IMR-90 (cell line): ENCODE measurements around the gene SNX25. TPM values are rescaled to one million over a fixed set of nuclear protein-coding genes. Genes with fewer than 3 reads are reported as not detected.

Experiments used
- ATAC-seq: fragments of 200-7000 bp; cut with Tn5 transposase; 2 replicates; pipeline ENCODE4 v1.9.1; 2020; ENCODE audit warnings: low read depth, mild to moderate bottlenecking, moderate library complexity
- BruUV-seq: library from RNA; stranded (reverse); fragments of 400-500 nt; replicated peaks from 2 replicates; lab custom pipeline; 2021; lab: Mats Ljungman, UMichigan
- CTCF ChIA-PET: fragments of 300-600 bp; formaldehyde crosslinking; extraction: SDS; loops from one replicate; lab custom pipeline; 2021; ENCODE audit warnings: antibody characterized with exemption; lab: Yijun Ruan, JAX
- POLR2A ChIA-PET: fragments of 300-600 bp; sonication (Branson Sonifier 250); formaldehyde crosslinking; loops from one replicate; lab custom pipeline; 2022; ENCODE audit warnings: antibody characterized with exemption; ENCODE audit not compliant: unreplicated experiment; lab: Charles Lee
- DNase-seq: peaks from one replicate; pipeline ENCODE4 v3.0.0; 2013
- H2AFZ ChIP-seq: replicated peaks from 2 replicates; pipeline ENCODE3; 2013; ENCODE audit warnings: low read length, mild to moderate bottlenecking; ENCODE audit not compliant: poor library complexity
- H2AK5ac ChIP-seq: 2 replicates; pipeline ENCODE4 v1.6.1; 2013; ENCODE audit warnings: low read depth, low read length, inconsistent platforms
- H2AK9ac ChIP-seq: replicated peaks from 2 replicates; pipeline ENCODE3; 2013; ENCODE audit warnings: mild to moderate bottlenecking, low read depth, low read length, moderate library complexity; ENCODE audit not compliant: poor library complexity
- H2BK120ac ChIP-seq: 2 replicates; pipeline ENCODE4 v1.6.1; 2013; ENCODE audit warnings: low read depth, low read length, inconsistent platforms
- H2BK15ac ChIP-seq: 3 replicates; pipeline ENCODE4 v1.6.1; 2013; ENCODE audit warnings: low read depth, low read length, inconsistent platforms
- H2BK20ac ChIP-seq: 2 replicates; pipeline ENCODE4 v1.6.1; 2013; ENCODE audit warnings: low read depth, mild to moderate bottlenecking, inconsistent platforms, low read length, moderate library complexity
- H2BK5ac ChIP-seq: 2 replicates; pipeline ENCODE4 v1.6.1; 2013; ENCODE audit warnings: mild to moderate bottlenecking, low read depth, low read length, inconsistent platforms; ENCODE audit not compliant: poor library complexity, severe bottlenecking
- H3K14ac ChIP-seq: replicated peaks from 2 replicates; pipeline ENCODE4 v1.6.1; 2013; ENCODE audit warnings: low read depth, low read length, inconsistent platforms
- H3K18ac ChIP-seq: 2 replicates; pipeline ENCODE4 v1.6.1; 2013; ENCODE audit warnings: low read depth, low read length, control low read depth
- H3K23ac ChIP-seq: 2 replicates; pipeline ENCODE4 v1.6.1; 2013; ENCODE audit warnings: low read depth, low read length, inconsistent platforms
- H3K27ac ChIP-seq: 2 replicates; pipeline ENCODE4 v1.5.1; 2013; ENCODE audit warnings: mild to moderate bottlenecking, control low read depth, low read length; ENCODE audit not compliant: insufficient read depth
- H3K27me3 ChIP-seq: 2 replicates; pipeline ENCODE4 v1.6.1; 2013; ENCODE audit warnings: low read length; ENCODE audit not compliant: control insufficient read depth, insufficient read depth
- H3K36me3 ChIP-seq: 2 replicates; pipeline ENCODE4 v1.6.1; 2013; ENCODE audit warnings: low read length, mixed read lengths; ENCODE audit not compliant: control insufficient read depth, insufficient read depth
- H3K4ac ChIP-seq: 2 replicates; pipeline ENCODE4 v1.6.1; 2013; ENCODE audit warnings: low read depth, low read length, inconsistent platforms
- H3K4me1 ChIP-seq: 2 replicates; pipeline ENCODE4 v1.6.1; 2013; ENCODE audit warnings: low read length, mixed read lengths; ENCODE audit not compliant: control insufficient read depth, insufficient read depth
- H3K4me2 ChIP-seq: 2 replicates; pipeline ENCODE4 v1.6.1; 2013; ENCODE audit warnings: low read depth, mild to moderate bottlenecking, control low read depth, low read length, moderate library complexity
- H3K4me3 ChIP-seq: 2 replicates; pipeline ENCODE4 v1.5.1; 2013; ENCODE audit warnings: low read depth, mild to moderate bottlenecking, control low read depth, low read length, moderate library complexity; ENCODE audit not compliant: insufficient read depth
- H3K56ac ChIP-seq: 2 replicates; pipeline ENCODE4 v1.6.1; 2013; ENCODE audit warnings: low read length, inconsistent platforms; ENCODE audit not compliant: insufficient read depth; ENCODE audit errors: extremely low read depth
- H3K79me1 ChIP-seq, 2 experiments: 2 replicates each; pipeline ENCODE4 v1.6.1; 2013; ENCODE audit warnings: low read length in 2 of 2, inconsistent platforms in 1 of 2, low read depth in 1 of 2
- H3K9ac ChIP-seq: 2 replicates; pipeline ENCODE4 v1.6.1; 2013; ENCODE audit warnings: low read depth, low read length, control low read depth
- H3K9me1 ChIP-seq: 2 replicates; pipeline ENCODE4 v1.6.1; 2013; ENCODE audit warnings: low read length, inconsistent platforms; ENCODE audit not compliant: insufficient read depth
- H3K9me3 ChIP-seq: 2 replicates; pipeline ENCODE4 v1.6.1; 2013; ENCODE audit warnings: low read length; ENCODE audit not compliant: control insufficient read depth, insufficient read depth
- H4K20me1 ChIP-seq: 2 replicates; pipeline ENCODE4 v1.6.1; 2013; ENCODE audit warnings: low read length, inconsistent platforms; ENCODE audit not compliant: insufficient read depth
- H4K5ac ChIP-seq: 2 replicates; pipeline ENCODE4 v1.6.1; 2013; ENCODE audit warnings: mild to moderate bottlenecking, low read depth, low read length, control low read depth
- H4K8ac ChIP-seq, 2 experiments: 2 replicates each; pipeline ENCODE4 v1.6.1; 2013; ENCODE audit warnings: low read depth in 2 of 2, low read length in 2 of 2, control low read depth in 1 of 2, inconsistent platforms in 1 of 2
- H4K91ac ChIP-seq: 2 replicates; pipeline ENCODE4 v1.6.1; 2013; ENCODE audit warnings: low read depth, low read length, inconsistent platforms; ENCODE audit not compliant: insufficient read depth
- BHLHE40 ChIP-seq: fragments of 150-350 bp; IDR thresholded peaks from 2 replicates; pipeline ENCODE4 v1.6.1; 2016; ENCODE audit warnings: mild to moderate bottlenecking, low read depth, low read length
- CHD1 ChIP-seq: IDR thresholded peaks from 2 replicates; pipeline ENCODE4 v1.6.1; 2012; ENCODE audit warnings: low read depth, low read length, improper control_type of control experiment
- MAFK ChIP-seq: IDR thresholded peaks from 2 replicates; pipeline ENCODE4 v1.6.1; 2012; ENCODE audit warnings: low read depth, low read length, improper control_type of control experiment
- MAZ ChIP-seq: IDR thresholded peaks from 2 replicates; pipeline ENCODE4 v1.6.1; 2012; ENCODE audit warnings: low read depth, mild to moderate bottlenecking, low read length, improper control_type of control experiment, moderate library complexity, borderline replicate concordance
- MXI1 ChIP-seq: IDR thresholded peaks from 2 replicates; pipeline ENCODE4 v1.6.1; 2012; ENCODE audit warnings: low read depth, mild to moderate bottlenecking, low read length, moderate library complexity, borderline replicate concordance
- POLR2A ChIP-seq: IDR thresholded peaks from 2 replicates; pipeline ENCODE4 v1.6.1; 2012; ENCODE audit warnings: mild to moderate bottlenecking, low read depth, low read length
- USF2 ChIP-seq: fragments of 150-350 bp; IDR thresholded peaks from 2 replicates; pipeline ENCODE4 v1.6.1; 2017; ENCODE audit warnings: mild to moderate bottlenecking, antibody characterized with exemption, low read length, low read depth
- WGBS, 2 experiments: methylation state at CpG; one replicate each; pipeline versions ENCODE4 v1.1.5 to v1.1.7; 2013; ENCODE audit warnings: missing lambda C conversion rate in 2 of 2; ENCODE audit not compliant: insufficient read length in 1 of 2; ENCODE audit errors: extremely low coverage in 2 of 2; 5-methylcytosine and 5-hydroxymethylcytosine counted together
- dilution Hi-C: fragments of 300-500 bp; cut with HindIII; formaldehyde crosslinking; loops from one replicate; pipeline ENCODE4 v1.14.3; 2018; ENCODE audit warnings: low sequenced_read_pairs; ENCODE audit not compliant: unreplicated experiment
- in situ Hi-C: fragments of 300-500 bp; cut with MboI; formaldehyde crosslinking; loops from 3 replicates; pipeline ENCODE4 v1.14.3; 2019; ENCODE audit warnings: low sequenced_read_pairs, inconsistent platforms, mixed read lengths
- intact Hi-C: fragments of 100-400 bp; cut with micrococcal nuclease; formaldehyde crosslinking; loops from 2 replicates; pipeline ENCODE4 v1.10.0; 2022
- polyA plus RNA-seq, 3 experiments: library from polyadenylated mRNA; depleted of rRNA; stranded (reverse); fragments of >200 nt; gene quantifications; 2 replicates each; pipeline ENCODE4 v1.2.3, GENCODE V29; 2012; ENCODE audit warnings: low replicate concordance in 1 of 3
- total RNA-seq: library from RNA; depleted of rRNA; stranded (reverse); fragments of >200 nt; gene quantifications from 2 replicates; pipeline ENCODE4 v1.2.3, GENCODE V29; 2012

SNX25 gene
- total and polyA plus RNA-seq, 2 of the 4 experiments (the other 2 are of a cell fraction), result 11.4 to 28.3 TPM

- Histone ChIP-seq H3K9ac (peak within 1 kb of the TSS; percentile 70), H4K91ac (peak within 1 kb of the TSS; percentile 73), H3K4me2 (peak within 1 kb of the TSS; percentile 89), H2AFZ (peak within 1 kb of the TSS; percentile 97), H3K27me3 (no peaks in the 10 kb centered on the region), H2BK15ac (no peak within 1 kb of the TSS; the same call in 2 of the 3 replicates), H4K5ac (no peak within 1 kb of the TSS), H2AK5ac (peak within 1 kb of the TSS; percentile 38; the same call in 1 of the 2 replicates), H2BK20ac (no peak within 1 kb of the TSS), H3K4me1 (peaks cover 5% of the 10 kb centered on the region), H4K20me1 (no peaks in the 10 kb centered on the region), H3K23ac (peak within 1 kb of the TSS; percentile 74), H3K18ac (no peak within 1 kb of the TSS; the same call in 1 of the 2 replicates), H2BK120ac (peak within 1 kb of the TSS; percentile 11; the same call in 1 of the 2 replicates), H3K14ac (peak within 1 kb of the TSS; percentile 84), H3K56ac (peak within 1 kb of the TSS; percentile 61; the same call in 1 of the 2 replicates), H3K9me1 (no peaks in the 10 kb centered on the region), H3K79me1 (peaks cover 13 to 34% of the 10 kb centered on the region in 2 experiments), H4K8ac (peak within 1 kb of the TSS; percentile 77 to 97), H3K9me3 (no peaks in the 10 kb centered on the region), H3K36me3 (no peaks in the 10 kb centered on the region; the same call in 1 of the 2 replicates), H3K4ac (peak within 1 kb of the TSS; percentile 78), H3K4me3 (peak within 1 kb of the TSS; percentile 62), H3K27ac (peak within 1 kb of the TSS; percentile 22), H2BK5ac (peak within 1 kb of the TSS; percentile 31), H2AK9ac (peak within 1 kb of the TSS; percentile 65)
- ChIA-PET CTCF (no interaction called here), POLR2A (no interaction called here)
- DNase-seq, result peak; percentile 87
- no peak for TF ChIP-seq CHD1
- TF ChIP-seq POLR2A, result peak; percentile 80
- peak; percentile 84; the same call in 1 of the 2 replicates for TF ChIP-seq MAZ
- peak; percentile 88 for TF ChIP-seq BHLHE40
- no peak for TF ChIP-seq MAFK
- TF ChIP-seq MXI1, result peak; percentile 93
- TF ChIP-seq USF2, result peak; percentile 49; the same call in 1 of the 2 replicates
- no TSS peak for BruUV-seq
- dilution Hi-C loops (no loop called here), intact Hi-C loops (loop anchor here (2.0 kb wide), 1 partner anchor 267 kb away; the partner anchor contains the start of gene CCDC110), in situ Hi-C loops (loop anchor here (5.0 kb wide), 1 partner anchor 189 kb away; no protein-coding TSS in a partner anchor)
- 4% methylated on average over 30 of the region's 103 CpGs; no CpG with 5 or more reads in 1 of the 2 experiments for WGBS, 2 experiments
- peak; percentile 95 for ATAC-seq
Measured at GRCh38 chr4:185203486-185204237, 5.7 kb upstream of the SNX25 start, which contains the start of gene CFAP97. Gene CFAP97 (minus strand): TSS chr4:185204000. CDS start chr4:185191196, 12,804 bp downstream.
